ENCODE measurements around the gene XKR3.

- TF ChIP-seq EP300 (IDR thresholded peaks at IDR 0.05) (no peak), CTCF (IDR thresholded peaks at IDR 0.05) (no peak), POLR2A (IDR thresholded peaks at IDR 0.05; ENCODE audit: low read depth) (no peak)
Measured at GRCh38 chr22:16854631-16855030, 29.4 kb upstream of the XKR3 start.
